GM12874 (cell line): ENCODE measurements around the gene DOCK2.

Experiments
- CTCF ChIP-seq: IDR thresholded peaks from 2 replicates; pipeline ENCODE4 v1.5.1; 2011; ENCODE audit warnings: low read depth, mild to moderate bottlenecking, control low read depth, low read length, moderate library complexity; ENCODE audit not compliant: insufficient read depth

DOCK2 gene

GRCh38 chr5:170115925-170116324, 478.9 kb downstream of the DOCK2 start:
- TF ChIP-seq CTCF: no peak

GRCh38 chr5:170117736-170118135, 480.7 kb downstream of the DOCK2 start:
- TF ChIP-seq CTCF: no peak

GRCh38 chr5:170120576-170120975, 483.5 kb downstream of the DOCK2 start:
- TF ChIP-seq CTCF: no peak

- no peak for TF ChIP-seq CTCF
These were observed 484.2 kb downstream of the DOCK2 start for GRCh38 chr5:170121321-170121720.

GRCh38 chr5:170126061-170126460, 489.0 kb downstream of the DOCK2 start:
- TF ChIP-seq CTCF: no peak

GRCh38 chr5:170126626-170127025, 489.6 kb downstream of the DOCK2 start:
- no peak for TF ChIP-seq CTCF

- no peak for TF ChIP-seq CTCF
These were observed 494.2 kb downstream of the DOCK2 start for GRCh38 chr5:170131235-170131634.
